ENCODE results near the gene TMEM37. TPM values are rescaled to one million over a fixed set of nuclear protein-coding genes. Genes with fewer than 3 reads are reported as not detected.

TMEM37 gene
- total and polyA plus RNA-seq, 2 of the 13 experiments (the other 11 are each of a cell fraction or from before 2014, with no cell fraction given): 37.7 to 115 TPM

- no peak for TF ChIP-seq MED13 (CRISPR knock-in tag; IDR thresholded peaks at IDR 0.05)
- TF ChIP-seq NCOA2 (CRISPR knock-in tag; IDR thresholded peaks at IDR 0.05): no peak
- no peak for TF ChIP-seq SP5 (CRISPR knock-in tag; IDR thresholded peaks at IDR 0.05; ENCODE audit: borderline replicate concordance, low read depth)
- no peak for TF ChIP-seq MLXIP (CRISPR knock-in tag; IDR thresholded peaks at IDR 0.05; ENCODE audit: borderline replicate concordance)
- TF ChIP-seq ATF2 (CRISPR knock-in tag; IDR thresholded peaks at IDR 0.05): no peak
- no peak for TF ChIP-seq MAFF (IDR thresholded peaks at IDR 0.05; ENCODE audit: low read depth, low read length)
- TF ChIP-seq ZBTB39 (CRISPR knock-in tag; IDR thresholded peaks at IDR 0.05): no peak
- no peak for TF ChIP-seq ZMAT3 (CRISPR knock-in tag; conservative IDR thresholded peaks at IDR 0.05)
- no peak for TF ChIP-seq FOXK2 (IDR thresholded peaks at IDR 0.05)
- TF ChIP-seq ZNF577 (CRISPR knock-in tag; IDR thresholded peaks at IDR 0.05; ENCODE audit: borderline replicate concordance, low read depth): no peak
- no peak for TF ChIP-seq GABPA (IDR thresholded peaks at IDR 0.05; ENCODE audit: low read depth, low read length)
- no peak for TF ChIP-seq GABPA (CRISPR knock-in tag; IDR thresholded peaks at IDR 0.05; ENCODE audit: low read depth)
- TF ChIP-seq NFKBIZ (CRISPR knock-in tag; IDR thresholded peaks at IDR 0.05): no peak
- no peak for TF ChIP-seq ZHX1 (CRISPR knock-in tag; IDR thresholded peaks at IDR 0.05; ENCODE audit: low read depth)
- TF ChIP-seq ZMYM4 (CRISPR knock-in tag; IDR thresholded peaks at IDR 0.05): 0 out of 2 replicates have a peak, but pooled peaks have one; percentile 30
- 0 out of 2 replicates have a peak, but pooled peaks have one; percentile 55 for TF ChIP-seq CAMTA2 (CRISPR knock-in tag; IDR thresholded peaks at IDR 0.05; ENCODE audit: borderline replicate concordance)
- no peak for TF ChIP-seq ZNF446 (CRISPR knock-in tag; IDR thresholded peaks at IDR 0.05)
- no peak for TF ChIP-seq TRIM22 (IDR thresholded peaks at IDR 0.05)
- no peak for TF ChIP-seq ZNF598 (CRISPR knock-in tag; IDR thresholded peaks at IDR 0.05; ENCODE audit: borderline replicate concordance)
- TF ChIP-seq HOXA5 (CRISPR knock-in tag; IDR thresholded peaks at IDR 0.05): no peak
These were observed 3.7 kb downstream of the TMEM37 start (continued) for GRCh38 chr2:119435081-119435952.

All from HepG2 (cell line).